AG08396 (cell line): ENCODE measurements around the gene CLCN7.

ENCODE experiments used
- DNase-seq: peaks from one replicate; pipeline ENCODE4 v3.0.0; 2012; ENCODE audit warnings: low spot score, mixed read lengths

CLCN7 gene

DNA sequence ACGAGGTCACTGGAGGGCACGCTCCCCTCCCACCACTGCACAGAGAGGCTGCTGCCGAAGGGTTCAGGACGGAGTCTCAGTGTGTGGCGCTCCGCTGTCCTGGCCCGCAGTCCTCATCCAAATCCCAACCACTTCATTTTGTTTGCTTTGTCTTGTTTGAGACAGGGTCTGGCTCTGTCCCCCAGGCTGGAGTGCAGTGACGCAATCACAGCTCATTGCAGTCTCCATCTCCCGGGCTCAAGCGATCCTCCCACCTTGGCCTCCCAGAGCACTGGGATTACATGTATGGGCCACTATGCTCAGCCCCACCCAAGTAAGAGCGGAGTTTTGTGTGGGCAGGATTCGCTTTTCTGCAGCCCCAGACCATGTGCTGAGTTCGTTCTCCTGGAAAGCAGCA lies 73.1 kb downstream of the CLCN7 start:
- no peak for DNase-seq

- no peak for DNase-seq
Measured at GRCh38 chr16:1401061-1401757, 73.6 kb downstream of the CLCN7 start.

- DNase-seq: no peak
Measured at GRCh38 chr16:1398826-1399581, 75.8 kb downstream of the CLCN7 start.

- no peak for DNase-seq
Measured at GRCh38 chr16:1398351-1398750, 76.5 kb downstream of the CLCN7 start.

DNA sequence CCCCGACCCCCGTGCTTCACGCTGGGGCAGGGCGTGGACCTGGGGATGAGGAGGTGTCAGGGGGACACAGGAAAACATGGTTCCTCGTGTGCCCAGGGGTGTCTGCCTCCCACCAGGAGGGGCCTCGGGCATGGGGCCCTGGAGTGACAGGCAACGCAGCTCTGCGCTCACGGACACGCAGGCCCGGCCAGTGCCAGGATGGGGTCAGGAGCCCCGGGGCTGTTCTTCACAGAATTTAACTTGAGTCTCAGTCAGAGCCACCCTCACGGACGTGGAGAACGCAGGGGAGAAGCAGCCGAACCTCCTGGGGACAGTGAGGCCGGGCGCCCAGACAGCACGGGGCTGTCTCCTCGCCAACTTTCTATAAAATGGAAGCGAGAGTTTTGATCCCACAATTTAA lies 77.0 kb downstream of the CLCN7 start:
- DNase-seq: no peak

DNA sequence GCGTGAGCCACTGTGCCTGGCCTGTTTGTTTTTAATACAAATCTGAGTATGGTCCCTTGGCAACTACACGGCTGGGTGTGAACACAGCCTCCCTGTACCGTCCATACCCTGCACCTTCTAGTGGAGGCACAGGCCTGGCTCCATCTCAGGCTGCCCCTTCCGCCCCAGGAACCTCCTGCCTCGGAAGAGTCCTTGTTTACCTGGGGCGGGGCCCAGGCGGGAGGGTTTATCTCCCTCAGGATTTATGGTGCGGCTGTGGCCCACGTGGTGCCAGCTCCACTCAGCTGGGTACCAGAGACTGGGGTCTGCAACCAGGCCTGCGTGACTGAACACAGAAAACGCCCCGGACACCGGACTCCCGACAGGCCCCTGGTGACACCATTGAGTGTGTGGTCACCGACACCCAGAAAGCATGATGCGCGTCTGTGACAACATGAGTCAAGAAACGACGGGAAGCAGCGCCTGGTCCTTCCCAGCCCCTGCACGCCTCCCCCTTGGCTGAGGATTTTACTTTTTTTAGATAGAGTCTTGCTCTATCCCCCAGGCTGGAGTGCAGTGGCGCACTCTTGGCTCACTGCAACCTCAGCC lies 79.3 kb downstream of the CLCN7 start:
- no peak for DNase-seq
